Stimulated activated CD8-positive, alpha-beta memory T cell treated with anti-CD3 and anti-CD28 coated beads, Interleukin-4, amount 100 ng/mL, for 4 hours (primary cell): ENCODE measurements around the gene OVOL2.
"Not testable (repeated sequence)": the region's sequence is repeated elsewhere in the genome, so short reads cannot be mapped to it uniquely, and the experiment has no call there.

Experiments used
- DNase-seq, 2 donors: peaks; one replicate each; pipeline ENCODE4 v3.0.0-alpha.2; 2020; ENCODE audit warnings: low read depth in 2 of 2, low spot score in 1 of 2

The OVOL2 gene

DNA sequence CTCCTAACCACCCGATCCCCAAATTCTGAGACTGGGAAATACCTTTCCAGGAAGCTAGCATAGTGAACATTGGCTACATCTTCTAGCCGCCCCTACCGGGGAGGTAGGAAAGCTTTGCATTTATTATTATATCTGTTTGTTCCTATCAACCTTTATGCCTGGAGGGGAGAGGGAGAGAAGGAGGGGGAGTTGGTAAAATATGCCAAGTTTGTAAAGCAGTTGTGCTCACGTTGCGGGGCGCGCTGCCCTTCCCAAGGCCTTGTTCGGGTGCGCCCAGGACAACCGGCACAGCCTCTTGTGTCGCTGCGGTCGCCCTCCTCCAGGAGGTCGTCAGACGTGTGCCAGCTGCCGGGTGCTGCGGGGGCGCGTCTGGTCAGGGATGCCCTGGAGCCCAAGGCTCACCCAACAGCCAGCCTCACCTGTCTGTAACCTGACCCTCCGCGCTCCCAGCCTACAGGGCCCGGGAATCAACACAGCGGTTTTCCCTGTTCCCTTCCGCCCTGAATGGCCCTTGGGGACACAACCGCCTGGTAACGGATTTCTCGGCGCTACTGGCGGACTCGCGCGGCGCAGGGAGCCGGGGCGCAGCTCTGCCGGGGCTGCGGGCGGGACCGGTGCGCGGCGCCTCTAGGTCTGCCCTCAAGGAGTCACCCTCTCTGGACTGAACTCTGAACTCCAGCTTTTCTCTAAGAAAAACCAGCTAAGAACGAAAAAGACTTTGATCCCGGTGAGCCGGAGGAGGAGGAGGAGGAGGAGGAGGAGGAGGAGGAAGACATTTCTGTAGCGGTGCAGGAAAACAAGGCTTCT is 1.1 kb upstream of the OVOL2 start:
- DNase-seq, result no peak

DNA sequence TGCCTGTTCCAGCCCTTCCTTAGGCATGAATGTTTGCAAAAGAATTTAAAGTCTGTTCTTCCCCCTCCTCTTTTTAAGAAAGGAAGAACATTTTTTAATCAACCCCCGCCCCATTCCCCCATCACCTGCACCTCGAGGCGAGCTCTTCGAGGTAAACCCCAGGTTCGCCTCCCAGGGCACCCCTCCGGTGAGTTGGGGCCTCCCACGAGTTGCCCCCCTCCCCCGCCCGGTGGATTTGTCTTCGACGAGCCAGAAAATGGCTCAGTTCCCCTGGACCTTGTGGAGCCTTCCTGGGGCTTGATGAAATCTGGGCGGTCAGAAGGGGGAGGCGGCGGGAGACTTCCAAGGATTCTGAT is 256 bp upstream of the OVOL2 start:
- no peak for DNase-seq

DNA sequence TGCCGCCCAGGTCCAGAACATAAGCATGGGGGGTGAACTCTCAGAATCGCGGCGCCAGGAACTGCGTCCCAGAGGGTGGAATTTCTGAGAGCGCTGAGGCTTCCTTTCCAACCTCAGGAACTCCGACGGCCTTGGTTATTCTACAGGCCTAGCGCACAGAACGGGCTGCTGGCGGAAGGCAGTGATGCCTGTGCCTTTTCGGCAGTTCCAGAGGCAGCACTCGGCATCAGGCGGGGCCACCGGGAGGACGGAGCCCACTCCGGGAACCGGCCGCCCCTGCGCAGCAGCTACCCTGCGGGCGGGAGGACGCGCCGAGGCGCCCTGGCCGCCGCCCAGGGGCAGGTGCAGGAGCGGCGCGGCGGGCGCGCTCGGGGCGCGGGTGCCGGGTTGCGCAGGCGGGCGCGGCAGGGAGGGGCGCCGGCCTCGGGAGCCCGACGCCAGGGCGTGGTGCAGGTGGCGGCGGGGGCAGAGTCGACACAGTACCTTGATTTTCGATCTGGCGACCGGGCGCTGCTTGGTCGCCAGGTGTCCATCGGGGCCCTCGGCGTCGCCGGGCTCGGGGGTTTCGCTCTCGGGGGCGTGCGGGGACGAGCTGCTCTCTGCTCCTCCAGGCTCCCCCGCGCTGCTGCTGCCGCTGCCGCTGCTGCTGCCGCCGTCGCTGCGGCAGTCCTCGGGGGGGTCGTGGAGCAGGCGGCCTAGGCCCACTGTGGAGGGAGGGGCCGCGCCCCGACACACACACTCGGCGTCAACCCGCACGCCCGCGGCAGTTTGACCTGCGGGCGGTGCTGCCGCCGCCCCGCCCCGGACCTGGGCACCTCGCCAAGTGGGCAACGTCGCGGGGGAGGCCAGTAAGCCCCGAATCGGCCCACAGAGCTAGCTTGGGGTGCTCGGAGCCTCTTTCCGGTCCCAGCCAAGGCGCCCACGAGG is 1.3 kb downstream of the OVOL2 start:
- DNase-seq, result no peak

DNA sequence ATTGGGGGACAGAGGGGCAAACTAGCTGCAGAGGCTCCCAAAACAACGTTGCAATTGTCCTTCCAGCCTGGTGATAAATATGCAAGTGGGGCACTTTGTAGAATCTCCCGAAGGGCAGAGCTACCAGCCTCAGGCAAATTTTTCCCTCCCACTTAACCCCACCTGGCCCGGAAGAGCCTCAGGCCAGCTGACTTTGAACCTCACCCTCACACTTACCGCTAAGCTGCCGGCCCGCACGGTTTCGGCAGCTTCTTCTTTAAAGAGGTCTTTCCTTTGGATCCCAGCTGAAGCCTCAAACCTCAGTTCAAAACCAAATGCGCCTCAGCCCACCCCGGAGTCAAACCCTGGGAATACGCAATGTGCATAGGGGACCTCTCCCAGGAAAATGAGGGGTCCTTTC is 2.5 kb downstream of the OVOL2 start:
- DNase-seq, result no peak

DNA sequence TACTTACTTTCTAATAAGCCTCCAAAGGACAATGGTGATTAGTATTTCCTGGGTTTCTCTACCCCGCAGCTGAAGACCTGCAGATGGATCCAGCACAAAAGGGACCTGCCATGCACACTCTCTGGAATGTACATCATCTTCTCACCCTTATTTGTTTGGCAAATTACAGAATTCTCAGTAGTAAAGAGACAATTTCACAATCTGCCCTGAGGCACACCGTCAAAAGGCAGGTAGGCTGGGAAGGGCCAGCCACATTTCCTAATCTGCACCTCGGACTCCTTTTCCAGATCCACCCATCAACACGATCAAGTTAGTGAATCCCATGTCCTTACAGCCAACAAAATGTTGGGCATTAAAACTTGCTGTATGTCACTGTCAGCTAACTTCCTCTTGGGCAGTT is 4.9 kb downstream of the OVOL2 start:
- DNase-seq, result no peak

DNA sequence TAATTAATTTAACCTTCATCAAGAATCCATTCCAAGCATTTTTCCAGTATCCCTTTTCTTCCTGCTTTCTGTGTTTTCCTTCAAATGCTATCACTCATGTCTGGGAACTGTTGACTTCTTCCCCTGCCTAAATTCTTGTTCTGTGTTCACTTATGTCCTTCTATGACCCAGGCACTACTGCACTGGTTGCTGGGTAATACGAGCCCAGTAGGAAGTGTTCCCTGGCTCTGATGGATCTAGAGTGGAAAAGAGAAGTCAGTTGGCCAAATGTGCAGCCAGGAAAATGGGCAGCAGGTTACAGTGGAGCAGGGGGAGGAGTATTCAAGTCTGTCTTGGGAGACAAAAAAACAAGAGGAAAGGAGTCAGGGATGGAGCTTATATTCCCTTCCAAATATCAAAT is 7.1 kb downstream of the OVOL2 start:
- no peak for DNase-seq

DNA sequence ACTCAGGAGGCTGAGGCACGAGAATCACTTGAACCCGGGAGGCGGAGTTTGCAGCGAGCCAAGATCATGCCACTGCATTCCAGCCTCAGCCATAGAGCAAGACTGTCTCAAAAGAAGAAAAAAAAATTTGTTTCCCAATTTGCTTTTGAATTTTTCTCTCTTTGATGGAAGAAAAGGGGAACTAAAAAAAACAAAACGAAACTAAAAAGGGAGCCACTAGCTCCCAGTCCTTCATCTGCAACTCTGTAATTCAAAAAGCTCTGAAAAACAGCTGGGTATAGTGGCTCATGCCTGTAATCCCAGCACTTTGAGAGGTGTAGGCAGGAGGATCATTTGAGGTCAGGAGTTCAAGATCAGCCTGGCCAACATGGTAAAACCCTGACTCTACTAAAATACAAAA is 9.5 kb downstream of the OVOL2 start:
- DNase-seq, result no peak

DNA sequence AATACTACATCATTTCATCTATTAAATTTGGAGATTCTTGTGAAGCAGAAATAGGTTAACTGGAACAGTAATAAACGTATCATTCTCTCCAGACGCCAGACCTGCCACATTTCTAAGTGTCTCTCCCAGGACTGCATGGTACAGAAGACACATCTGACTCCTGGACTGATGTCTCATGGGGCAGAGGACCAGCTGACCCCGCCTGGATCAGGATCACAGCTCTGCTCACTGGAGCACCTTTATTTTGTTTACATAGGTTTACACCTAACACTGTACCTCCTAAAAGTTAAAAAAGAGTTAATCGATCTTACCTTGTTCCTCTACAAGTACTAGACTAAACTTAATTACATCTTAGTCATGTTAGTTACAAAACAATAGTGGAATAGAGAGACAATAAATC is 11.2 kb downstream of the OVOL2 start:
- DNase-seq, result no peak

DNA sequence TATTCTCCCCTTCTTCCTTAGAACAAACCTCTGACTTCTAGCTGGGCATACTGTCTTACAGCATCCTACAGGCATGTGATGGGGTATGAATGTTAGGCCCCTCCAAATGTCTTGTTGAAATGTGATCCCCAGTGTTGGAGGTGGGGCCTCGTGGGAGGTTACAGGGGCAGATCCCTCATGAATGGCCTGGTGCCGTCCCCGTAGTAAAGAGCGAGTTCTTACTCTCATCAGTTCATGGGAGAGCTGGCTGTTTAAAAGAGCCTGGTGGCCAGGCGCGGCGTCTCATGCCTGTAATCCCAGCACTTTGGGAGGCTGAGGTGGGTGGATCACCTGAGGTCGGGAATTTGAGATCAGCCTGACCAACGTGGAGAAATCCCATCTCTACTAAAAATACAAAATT is 15.5 kb downstream of the OVOL2 start:
- no peak for DNase-seq

DNA sequence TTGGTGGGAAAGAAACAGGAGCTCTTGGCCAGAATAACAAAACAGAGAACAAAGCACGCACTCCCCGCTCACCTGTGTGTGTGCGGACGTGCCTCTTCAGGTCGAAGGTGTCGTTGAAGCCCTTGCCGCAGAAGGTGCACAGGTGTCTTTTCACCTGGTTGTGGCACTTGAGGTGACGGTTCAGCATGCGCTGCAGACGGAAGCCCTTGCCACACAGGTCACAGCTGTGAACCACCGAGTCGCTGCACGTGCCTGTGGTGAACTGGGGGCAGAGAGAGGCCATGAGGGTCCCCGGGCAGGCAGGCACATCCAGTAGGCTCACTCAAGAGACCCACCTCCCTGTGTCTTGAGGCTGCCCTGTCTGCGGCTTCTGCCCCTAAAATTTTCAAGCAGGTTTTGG is 16.3 kb downstream of the OVOL2 start:
- no peak for DNase-seq

DNA sequence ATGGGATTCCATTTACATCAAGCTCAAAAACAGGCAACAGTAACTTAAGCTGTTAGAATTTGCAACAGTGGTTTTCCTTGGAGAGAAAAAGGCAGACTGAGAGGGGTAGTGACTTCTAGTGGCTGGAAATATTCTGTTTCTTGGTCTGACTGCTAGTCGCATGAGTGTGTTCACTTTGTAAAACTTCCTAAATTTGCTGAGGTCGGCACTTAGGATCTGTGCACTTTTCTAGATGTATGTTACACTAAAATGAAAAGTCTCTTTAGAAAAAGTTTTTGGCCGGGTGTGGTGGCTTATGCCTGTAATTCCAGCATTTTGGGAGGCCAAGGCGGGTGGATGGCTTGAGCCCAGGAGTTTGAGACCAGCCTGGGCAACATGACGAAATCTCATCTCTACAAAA is 18.7 kb downstream of the OVOL2 start:
- DNase-seq, result no peak

DNA sequence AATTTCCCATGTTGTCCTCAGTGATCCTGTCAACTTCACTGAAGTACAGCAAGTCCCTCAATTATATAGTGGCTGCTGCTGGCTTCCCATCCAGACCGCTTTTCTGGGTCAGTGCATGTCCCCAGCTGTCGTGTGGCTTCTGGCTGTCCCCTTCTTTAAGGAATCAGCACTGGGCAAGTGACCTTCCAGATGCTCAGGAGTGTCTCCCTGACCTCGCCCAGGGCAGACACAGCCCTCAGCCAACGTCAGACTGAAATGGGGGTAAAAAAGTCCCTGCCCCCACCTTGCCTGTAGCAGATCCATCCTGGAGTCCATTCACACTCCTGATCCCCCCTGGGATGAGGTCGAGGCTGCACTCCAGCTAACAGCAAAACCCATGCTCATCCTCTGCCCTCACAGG is 23.7 kb downstream of the OVOL2 start:
- no peak for DNase-seq

DNA sequence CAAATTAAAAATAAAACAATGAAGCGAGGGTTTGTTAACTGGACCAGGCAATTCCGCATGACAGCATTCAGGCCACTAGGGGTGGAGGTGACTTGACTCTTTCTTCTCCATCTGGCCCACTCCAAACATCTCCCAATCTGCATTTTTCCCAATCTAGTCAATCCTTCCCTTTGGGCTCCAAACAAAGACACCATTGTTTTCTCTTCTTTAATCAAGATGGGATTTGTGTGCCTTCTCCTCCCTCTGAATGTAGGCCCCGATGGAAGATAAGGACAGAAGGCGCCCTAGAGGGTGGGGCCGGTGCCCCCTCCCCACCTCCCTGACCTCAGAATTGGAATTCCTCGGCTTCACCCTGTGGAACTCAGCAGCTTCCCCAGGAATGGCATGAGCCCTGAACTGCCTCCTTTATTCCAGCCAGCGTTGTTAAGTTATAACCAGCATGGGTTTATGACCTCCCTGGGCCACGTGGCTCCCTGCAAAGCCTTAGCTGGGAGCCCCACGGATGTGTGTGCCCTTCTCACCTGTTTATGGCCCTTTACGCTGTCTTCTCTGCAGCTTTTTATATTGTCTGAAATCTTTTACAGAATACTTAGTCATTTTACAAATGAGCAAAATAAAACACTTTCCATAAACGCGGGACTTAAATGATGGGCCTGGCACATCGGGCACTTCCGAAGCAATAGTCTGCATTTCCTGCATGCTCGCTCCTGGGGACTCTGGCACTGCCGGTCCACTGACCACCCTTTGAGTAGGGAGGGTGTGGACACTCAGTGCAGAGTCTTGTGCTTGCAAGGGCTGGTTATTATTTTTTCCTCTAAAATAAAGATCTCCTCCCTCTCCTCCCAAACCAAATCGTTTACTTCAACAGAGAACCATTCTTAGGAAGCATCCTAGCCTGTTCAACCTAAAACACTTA is 24.5 kb downstream of the OVOL2 start:
- DNase-seq, result no peak

DNA sequence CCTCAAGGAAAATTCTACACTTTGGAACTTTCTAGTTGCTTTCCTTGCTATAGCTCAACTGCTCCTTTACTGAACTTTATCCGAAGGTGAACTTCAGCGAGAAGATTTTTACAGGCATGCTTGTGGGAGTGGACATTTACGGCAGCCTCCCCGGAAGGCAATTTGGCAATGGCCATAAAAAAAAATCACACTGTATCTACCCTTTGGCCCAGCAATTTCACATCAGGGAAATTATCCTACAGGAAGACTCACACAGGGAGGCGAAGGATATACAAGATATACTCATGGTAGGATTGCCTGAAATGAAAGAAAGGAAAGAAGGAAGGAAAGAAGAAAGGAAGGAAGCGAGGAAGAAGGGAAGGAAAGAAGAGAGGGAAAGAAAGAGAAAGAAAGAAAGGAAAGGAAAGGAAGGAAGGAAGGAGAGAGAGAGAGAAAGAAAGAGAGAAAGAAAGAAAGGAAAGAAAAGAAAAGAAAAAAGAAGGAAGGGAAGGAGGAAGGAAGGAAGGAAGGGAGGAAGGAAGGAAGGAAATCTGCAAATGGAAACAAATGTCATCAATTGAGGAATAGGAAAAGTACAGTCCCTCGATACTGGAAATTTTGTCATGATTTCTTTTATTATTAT is 25.7 kb downstream of the OVOL2 start:
- DNase-seq, result no peak

DNA sequence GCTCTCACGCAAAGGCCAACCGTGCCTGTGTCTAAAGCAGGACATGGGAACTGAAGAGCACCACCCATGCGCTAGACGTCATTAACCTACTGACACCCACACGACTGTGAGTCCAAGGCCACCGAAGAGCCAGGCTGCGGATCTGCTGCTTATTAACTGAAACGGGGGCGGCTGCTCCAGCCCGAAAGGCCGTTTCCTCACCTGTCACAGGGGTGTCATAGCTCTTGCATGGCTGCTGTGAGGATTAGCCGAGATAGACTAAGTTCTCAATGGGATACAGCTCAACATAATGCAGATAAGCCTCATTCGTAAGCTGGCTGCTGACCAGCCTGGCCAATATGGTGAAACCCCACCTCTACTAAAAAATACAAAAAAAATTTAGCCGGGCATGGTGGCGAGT is 26.7 kb downstream of the OVOL2 start:
- DNase-seq, result no peak

DNA sequence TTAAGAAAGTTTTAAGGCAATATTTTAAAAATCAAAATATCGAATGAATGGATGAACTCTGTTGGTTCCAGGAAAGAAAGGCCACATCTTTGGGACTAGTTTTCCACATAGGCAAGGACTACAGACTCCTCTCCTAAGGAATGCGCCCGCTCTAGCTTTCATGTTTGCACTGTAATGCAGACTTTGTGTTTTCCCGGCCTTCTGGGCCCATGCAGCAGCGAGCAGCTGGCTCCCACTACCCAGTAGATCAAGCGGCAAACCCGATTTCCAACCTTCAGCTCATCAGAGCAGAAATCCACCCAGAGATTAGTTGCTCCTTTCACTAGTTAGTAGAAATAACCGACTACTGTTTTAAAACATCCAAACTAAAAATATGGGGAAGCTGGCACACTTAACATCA is 27.7 kb downstream of the OVOL2 start:
- DNase-seq, result no peak

DNA sequence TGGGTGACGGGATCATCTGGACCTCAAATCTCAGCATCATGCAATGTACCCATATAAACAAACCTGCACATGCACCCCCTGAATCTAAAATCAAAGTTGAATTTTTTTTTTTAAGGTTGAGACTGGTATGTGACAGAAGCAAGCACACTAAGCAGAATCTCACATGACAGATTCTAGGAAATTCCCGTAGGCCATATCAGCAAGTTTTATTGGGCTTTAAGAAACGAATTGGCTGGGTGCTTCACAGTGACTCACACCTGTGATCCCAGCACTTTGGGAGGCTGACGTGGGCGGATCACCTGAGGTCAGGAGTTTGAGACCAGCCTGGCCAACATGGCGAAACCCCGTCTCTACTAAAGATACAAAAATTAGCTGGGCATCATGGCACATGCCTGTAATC is 30.7 kb downstream of the OVOL2 start:
- DNase-seq, result not testable (repeated sequence)

DNA sequence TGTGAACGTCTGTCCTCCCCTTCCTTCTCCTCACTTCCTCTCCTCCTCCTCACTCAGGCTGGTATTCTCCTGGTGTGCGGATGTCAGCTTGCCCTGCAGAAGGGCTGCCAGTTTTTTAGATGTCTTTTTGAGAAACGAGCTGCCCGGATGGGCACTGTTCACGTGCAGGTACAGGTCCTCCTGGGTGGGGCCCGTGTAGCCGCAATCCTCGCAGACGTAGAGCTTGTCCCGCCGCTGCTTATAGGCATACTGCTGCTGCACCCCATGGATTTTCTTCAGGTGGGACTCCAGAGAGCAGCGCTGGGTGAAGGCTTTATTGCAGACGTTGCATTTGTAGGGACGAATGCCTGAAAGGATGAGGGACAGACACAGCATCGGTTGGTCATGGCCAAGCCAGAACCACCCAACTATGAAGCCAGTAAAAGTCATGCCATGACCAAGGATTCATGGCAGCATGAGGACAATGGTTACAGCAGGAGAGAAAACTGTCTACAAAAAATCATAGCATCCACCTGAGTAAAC is 33.0 kb downstream of the OVOL2 start:
- DNase-seq, result no peak

DNA sequence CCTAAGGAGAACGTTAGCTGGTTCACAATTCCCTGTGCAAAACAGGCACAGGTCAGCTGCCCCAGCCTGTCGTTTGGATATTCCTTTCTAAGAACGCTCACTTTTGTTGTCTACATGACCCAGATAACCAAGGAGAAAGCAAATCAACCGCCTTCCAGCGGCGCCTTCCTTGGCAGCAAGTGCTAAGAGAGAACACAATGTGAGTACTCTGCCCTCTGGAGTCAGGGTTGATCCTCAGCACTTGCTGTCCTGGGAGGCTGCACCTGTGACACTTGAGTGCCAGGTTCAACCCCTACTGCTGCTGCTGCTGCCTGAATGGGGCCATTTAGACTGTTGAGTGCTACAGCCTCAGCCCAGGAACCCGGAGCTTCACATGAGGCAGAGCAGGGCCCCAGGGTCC is 36.8 kb downstream of the OVOL2 start:
- DNase-seq, result no peak

DNA sequence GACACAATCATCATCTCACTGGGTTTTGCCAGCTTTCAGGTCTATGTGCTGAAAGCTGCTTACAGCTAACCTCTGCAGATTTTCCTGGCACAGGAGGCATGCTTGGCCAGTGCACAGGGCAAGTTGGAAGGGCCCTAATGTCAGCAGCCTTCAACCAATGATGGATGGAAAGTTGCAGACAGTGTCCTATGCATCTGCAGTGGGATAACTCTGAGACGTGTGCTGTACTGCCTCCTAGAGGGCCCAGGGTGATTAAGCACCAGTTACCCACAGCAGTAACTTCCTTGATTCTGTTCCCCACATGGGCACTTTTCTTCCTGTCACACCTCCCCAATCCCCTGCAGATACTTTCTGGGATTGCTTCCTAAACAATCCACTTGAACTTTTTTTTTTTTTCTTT is 38.6 kb downstream of the OVOL2 start:
- no peak for DNase-seq

DNA sequence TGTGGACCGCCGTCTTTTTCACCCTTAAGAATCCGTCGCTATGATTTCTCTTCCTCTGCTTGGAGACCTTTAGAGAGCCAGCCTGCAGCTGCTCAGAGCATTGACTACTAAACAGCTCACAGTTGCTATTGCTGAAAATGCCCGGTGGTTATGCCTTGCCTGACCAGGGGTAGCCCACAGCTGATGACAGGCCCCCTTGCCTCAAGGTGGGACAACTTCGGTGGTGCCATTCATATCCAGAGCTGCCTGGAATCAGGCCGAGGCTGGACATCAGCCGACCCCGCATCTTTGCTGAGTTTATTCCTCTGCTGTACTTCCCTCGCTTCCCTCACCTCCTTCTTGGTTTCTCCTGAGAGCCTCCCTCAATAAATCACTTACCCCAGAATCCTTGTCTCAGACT is 39.6 kb downstream of the OVOL2 start:
- no peak for DNase-seq
